H1 (cell line): ENCODE measurements around the gene PDGFD.

Experiments used
- CEBPB ChIP-seq: IDR thresholded peaks from 2 replicates; pipeline ENCODE4 v1.6.1; 2012; ENCODE audit warnings: low read depth, low read length
- CHD1 ChIP-seq: IDR thresholded peaks from 2 replicates; pipeline ENCODE4 v1.6.1; 2012; ENCODE audit warnings: low read depth, low read length, improper control_type of control experiment
- CTCF ChIP-seq, 3 experiments: IDR thresholded peaks; 1 replicate in 2 of 3; 2 replicates in 1 of 3; pipeline versions ENCODE4 v1.5.1 to v1.6.1; 2011; ENCODE audit warnings: low read length in 3 of 3, mild to moderate bottlenecking in 3 of 3, inconsistent platforms in 2 of 3, low read depth in 1 of 3, moderate library complexity in 1 of 3; ENCODE audit not compliant: insufficient read depth in 1 of 3; ENCODE audit errors: control extremely low read depth in 1 of 3
- EZH2 ChIP-seq: fragments of 200-600 bp; sonication (generic); IDR thresholded peaks from 2 replicates; pipeline ENCODE4 v1.7.1; 2012; ENCODE audit warnings: low read depth, mild to moderate bottlenecking, moderate library complexity, low read length, inconsistent platforms; ENCODE audit not compliant: severe bottlenecking
- JUND ChIP-seq: IDR thresholded peaks from 2 replicates; pipeline ENCODE4 v1.6.1; 2011; ENCODE audit warnings: mild to moderate bottlenecking, improper control_type of control experiment, low read length
- POLR2AphosphoS5 ChIP-seq: IDR thresholded peaks from 2 replicates; pipeline ENCODE4 v1.6.1; 2011; ENCODE audit warnings: low read depth, low read length

- TF ChIP-seq EZH2 (no peak), CEBPB (no peak), JUND (no peak), CTCF (IDR thresholded peaks at IDR 0.05; ENCODE audit: control extremely low read depth in 1 of 3, insufficient read depth in 1 of 3, low read depth in 1 of 3, low read length in 3 of 3) (no peak), POLR2AphosphoS5 (no peak), CHD1 (no peak)
These were observed 268.8 kb downstream of the PDGFD start for GRCh38 chr11:103895106-103895505.
